Measurements from ENCODE around the gene PPP1R15B. TPM values are rescaled to one million over a fixed set of nuclear protein-coding genes. Genes with fewer than 3 reads are reported as not detected.

Gene PPP1R15B
- total RNA-seq, 1 donor from 2014 or later: 43.3 TPM

DNA sequence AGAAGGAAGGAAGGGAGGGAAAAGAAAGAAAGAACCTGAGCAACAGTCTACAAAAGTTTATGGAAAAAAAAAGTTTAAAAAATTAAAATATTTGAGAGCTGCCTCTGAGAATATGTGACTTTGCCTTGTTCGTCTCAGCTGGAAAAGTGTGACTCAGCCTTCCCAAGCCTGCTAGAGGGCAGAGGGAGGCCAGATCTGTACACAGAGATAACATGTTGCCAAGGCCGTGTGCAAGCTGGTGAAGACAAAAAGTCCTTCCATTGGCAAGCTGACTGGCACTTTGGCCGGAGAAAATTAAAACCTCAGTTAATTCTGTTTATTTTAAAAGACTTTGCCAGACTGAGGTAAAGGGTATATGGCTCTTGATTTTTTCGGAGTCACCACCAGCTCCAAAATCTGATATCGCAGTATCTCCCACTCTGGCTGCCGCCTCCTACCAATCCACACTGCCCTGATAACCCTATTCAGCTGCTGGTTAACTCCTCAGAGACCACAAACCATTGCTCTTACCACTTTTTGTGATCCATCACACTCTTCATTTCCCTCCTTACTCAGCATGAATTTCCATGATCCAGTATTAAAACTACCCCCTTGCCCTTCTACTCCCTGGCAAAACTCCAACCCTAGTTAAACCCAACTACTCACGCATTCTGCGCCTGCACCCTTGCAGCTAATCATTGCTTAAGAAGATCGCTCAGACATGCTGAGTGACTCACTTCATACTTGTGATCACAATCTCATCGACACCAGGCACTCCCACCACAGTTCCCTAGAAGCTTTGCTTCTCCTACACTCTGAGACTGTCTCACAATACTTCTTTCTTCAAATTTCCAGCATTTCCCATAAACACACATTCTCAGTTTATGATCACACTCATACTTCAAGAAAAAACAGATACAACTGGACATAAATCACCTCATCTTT, 5.7 kb upstream of the PPP1R15B start:
- DNase-seq (ENCODE audit: low spot score, unreplicated experiment): no peak
- H3K27ac Mint-ChIP-seq: peak overlapping the region; percentile 63
- H3K27me3 Mint-ChIP-seq: no peaks in the 10 kb centered on the region
- H3K4me3 Mint-ChIP-seq (ENCODE audit: low read depth): no peak overlapping the region
- H3K36me3 Mint-ChIP-seq (ENCODE audit: insufficient read depth): no peaks in the 10 kb centered on the region
- TF ChIP-seq, protein P1, sequence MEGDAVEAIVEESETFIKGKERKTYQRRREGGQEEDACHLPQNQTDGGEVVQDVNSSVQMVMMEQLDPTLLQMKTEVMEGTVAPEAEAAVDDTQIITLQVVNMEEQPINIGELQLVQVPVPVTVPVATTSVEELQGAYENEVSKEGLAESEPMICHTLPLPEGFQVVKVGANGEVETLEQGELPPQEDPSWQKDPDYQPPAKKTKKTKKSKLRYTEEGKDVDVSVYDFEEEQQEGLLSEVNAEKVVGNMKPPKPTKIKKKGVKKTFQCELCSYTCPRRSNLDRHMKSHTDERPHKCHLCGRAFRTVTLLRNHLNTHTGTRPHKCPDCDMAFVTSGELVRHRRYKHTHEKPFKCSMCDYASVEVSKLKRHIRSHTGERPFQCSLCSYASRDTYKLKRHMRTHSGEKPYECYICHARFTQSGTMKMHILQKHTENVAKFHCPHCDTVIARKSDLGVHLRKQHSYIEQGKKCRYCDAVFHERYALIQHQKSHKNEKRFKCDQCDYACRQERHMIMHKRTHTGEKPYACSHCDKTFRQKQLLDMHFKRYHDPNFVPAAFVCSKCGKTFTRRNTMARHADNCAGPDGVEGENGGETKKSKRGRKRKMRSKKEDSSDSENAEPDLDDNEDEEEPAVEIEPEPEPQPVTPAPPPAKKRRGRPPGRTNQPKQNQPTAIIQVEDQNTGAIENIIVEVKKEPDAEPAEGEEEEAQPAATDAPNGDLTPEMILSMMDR (IDR thresholded peaks at IDR 0.05; ENCODE audit: unreplicated experiment): no peak
- H3K9me3 Mint-ChIP-seq (ENCODE audit: low read depth): no peaks in the 10 kb centered on the region
- peaks cover 34% of the 10 kb centered on the region for H3K4me1 Mint-ChIP-seq (ENCODE audit: low read depth)

DNA sequence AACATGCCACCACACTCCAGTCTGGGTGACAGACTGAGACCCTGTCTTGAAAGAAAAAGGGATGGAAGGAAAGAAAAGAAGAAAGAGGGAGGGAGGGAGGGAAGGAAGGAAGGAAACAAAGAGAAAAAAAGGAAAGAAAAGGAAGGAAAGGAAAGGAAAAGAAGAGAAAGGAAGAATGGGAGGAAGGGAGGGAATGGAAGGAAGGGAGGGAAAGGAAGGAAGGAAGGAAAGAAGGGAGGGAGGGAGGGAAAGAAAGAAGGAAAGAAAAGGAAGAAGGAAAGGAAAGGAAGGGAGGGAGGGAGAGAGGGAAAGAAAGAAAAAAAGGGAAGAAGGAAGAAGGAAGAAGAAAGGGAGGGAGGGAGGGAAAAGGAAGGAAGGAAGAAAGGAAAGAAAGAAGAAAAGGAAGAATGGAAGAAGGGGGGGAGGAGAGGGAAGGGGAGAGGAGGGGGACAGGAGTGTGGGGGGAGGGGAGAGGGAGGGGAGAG, 5.0 kb upstream of the PPP1R15B start:
- TF ChIP-seq, protein P1 (IDR thresholded peaks at IDR 0.05; ENCODE audit: unreplicated experiment): no peak
- no peaks in the 10 kb centered on the region for H3K9me3 Mint-ChIP-seq (ENCODE audit: low read depth)
- no peak for DNase-seq (ENCODE audit: low spot score, unreplicated experiment)
- H3K4me3 Mint-ChIP-seq (ENCODE audit: low read depth): no peak overlapping the region
- no peaks in the 10 kb centered on the region for H3K36me3 Mint-ChIP-seq (ENCODE audit: insufficient read depth)
- no peaks in the 10 kb centered on the region for H3K27me3 Mint-ChIP-seq
- peak overlapping the region; percentile 79 for H3K27ac Mint-ChIP-seq
- H3K4me1 Mint-ChIP-seq (ENCODE audit: low read depth): peaks cover 36% of the 10 kb centered on the region

DNA sequence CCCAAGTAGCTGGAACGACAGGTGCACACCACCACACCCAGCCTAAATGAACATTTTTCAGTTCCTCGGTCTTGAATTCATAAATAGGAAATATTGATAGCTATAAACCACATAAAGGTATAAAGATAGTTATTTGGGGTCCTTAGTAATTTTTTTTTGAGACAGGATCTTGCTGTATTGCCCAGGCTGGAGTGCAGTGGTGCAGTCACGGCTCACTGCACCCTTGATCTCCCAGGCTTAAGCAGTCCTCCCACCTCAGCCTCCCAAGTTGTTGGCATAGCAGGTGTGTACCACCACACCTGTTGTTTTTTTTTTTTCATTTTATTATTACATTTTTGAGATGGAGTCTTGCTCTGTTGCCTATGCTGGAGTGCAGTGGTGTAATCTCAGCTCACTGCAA, 3.7 kb upstream of the PPP1R15B start:
- DNase-seq (ENCODE audit: low spot score, unreplicated experiment): no peak
- TF ChIP-seq, protein P1 (IDR thresholded peaks at IDR 0.05; ENCODE audit: unreplicated experiment): no peak
- Mint-ChIP-seq H3K9me3 (ENCODE audit: low read depth) (no peaks in the 10 kb centered on the region), H3K27me3 (no peaks in the 10 kb centered on the region), H3K4me3 (ENCODE audit: low read depth) (no peak overlapping the region), H3K27ac (no peak overlapping the region), H3K36me3 (ENCODE audit: insufficient read depth) (no peaks in the 10 kb centered on the region), H3K4me1 (ENCODE audit: low read depth) (peaks cover 34% of the 10 kb centered on the region)

GRCh38 chr1:204414016-204414415, 2.4 kb upstream of the PPP1R15B start:
- TF ChIP-seq, protein P1 (IDR thresholded peaks at IDR 0.05; ENCODE audit: unreplicated experiment): no peak
- DNase-seq (ENCODE audit: low spot score, unreplicated experiment): no peak
- Mint-ChIP-seq H3K27me3 (no peaks in the 10 kb centered on the region), H3K27ac (peak overlapping the region; percentile 6), H3K36me3 (ENCODE audit: insufficient read depth) (peaks cover 2% of the 10 kb centered on the region), H3K9me3 (ENCODE audit: low read depth) (no peaks in the 10 kb centered on the region), H3K4me3 (ENCODE audit: low read depth) (no peak overlapping the region), H3K4me1 (ENCODE audit: low read depth) (peaks cover 33% of the 10 kb centered on the region)

DNA sequence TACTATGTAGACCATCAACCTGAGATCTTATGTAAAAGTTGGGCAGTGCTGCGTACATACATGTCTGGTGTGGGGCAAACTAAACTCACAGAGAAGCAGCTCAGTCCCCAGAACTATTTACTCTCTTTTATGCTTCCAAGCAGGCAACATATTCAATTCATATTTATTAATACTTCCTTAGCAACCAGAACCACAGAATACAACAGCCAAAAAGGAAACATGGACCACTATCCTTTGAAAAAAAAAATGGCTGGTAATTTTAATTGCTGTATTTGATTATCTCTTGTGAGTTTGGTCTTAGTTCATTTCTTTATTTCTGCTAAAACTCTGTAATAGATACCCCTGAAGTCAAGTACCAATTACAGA, 1.5 kb upstream of the PPP1R15B start:
- H3K27me3 Mint-ChIP-seq: no peaks in the 10 kb centered on the region
- H3K4me3 Mint-ChIP-seq (ENCODE audit: low read depth): peak overlapping the region; percentile 55
- DNase-seq (ENCODE audit: low spot score, unreplicated experiment): no peak
- no peaks in the 10 kb centered on the region for H3K9me3 Mint-ChIP-seq (ENCODE audit: low read depth)
- peaks cover 32% of the 10 kb centered on the region for H3K4me1 Mint-ChIP-seq (ENCODE audit: low read depth)
- peak overlapping the region; percentile 94 for H3K27ac Mint-ChIP-seq
- H3K36me3 Mint-ChIP-seq (ENCODE audit: insufficient read depth): peaks cover 6% of the 10 kb centered on the region
- TF ChIP-seq, protein P1 (IDR thresholded peaks at IDR 0.05; ENCODE audit: unreplicated experiment): no peak

Data from progenitor cell of endocrine pancreas (in vitro differentiated cells).